DMS153 (cell line): ENCODE data around the gene OSBPL2.

Experiments used
- DNase-seq: peaks from one replicate; lab custom pipeline; 2025; lab: John Stamatoyannopoulos, UW

OSBPL2 gene

DNA sequence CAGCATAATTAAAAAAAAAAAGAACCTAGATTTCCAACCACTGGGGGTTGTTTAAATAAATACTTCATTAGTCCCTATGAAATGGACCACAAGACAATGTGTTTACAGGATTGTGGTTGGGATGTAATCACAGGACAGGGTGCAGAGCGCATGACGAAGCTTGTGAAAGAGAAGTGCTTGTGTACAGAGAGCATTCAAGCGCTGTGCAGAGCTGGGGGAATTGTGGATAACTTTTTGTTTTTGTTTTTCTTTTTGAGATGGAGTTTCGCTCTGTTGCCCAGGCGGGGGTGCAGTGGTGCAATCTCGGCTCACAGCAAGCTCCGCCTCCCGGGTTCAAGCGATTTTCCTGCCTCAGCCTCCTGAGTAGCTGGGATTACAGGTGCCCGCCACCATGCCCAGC, 106.5 kb downstream of the OSBPL2 start:
- no peak for DNase-seq
